Astrocyte (in vitro differentiated cells and primary cell): ENCODE data around the gene SDHAF2. TPM values are rescaled to one million over a fixed set of nuclear protein-coding genes. Genes with fewer than 3 reads are reported as not detected.

Experiments
- DNase-seq: peaks from one replicate; pipeline ENCODE4 v3.0.0-alpha.2; 2010; ENCODE audit warnings: low read depth
- FAIRE-seq: peaks from 2 replicates; lab custom pipeline; 2011; peaks lifted over from hg19 to GRCh38; lab: Jason Lieb, UNC
- H2AFZ ChIP-seq: 2 replicates; pipeline ENCODE4 v1.6.0; 2012; ENCODE audit warnings: low read depth, low read length, inconsistent platforms
- H3K27ac ChIP-seq: 2 replicates; pipeline ENCODE4 v1.5.1; 2011; ENCODE audit warnings: low read depth, low read length, inconsistent platforms
- H3K27me3 ChIP-seq: 2 replicates; pipeline ENCODE4 v1.6.0; 2011; ENCODE audit warnings: low read length, inconsistent platforms; ENCODE audit not compliant: insufficient read depth
- H3K36me3 ChIP-seq: 2 replicates; pipeline ENCODE4 v1.5.1; 2011; ENCODE audit warnings: low read length, inconsistent platforms; ENCODE audit not compliant: insufficient read depth
- H3K4me1 ChIP-seq: 2 replicates; pipeline ENCODE4 v1.5.1; 2011; ENCODE audit warnings: low read length, inconsistent platforms; ENCODE audit not compliant: insufficient read depth
- H3K4me2 ChIP-seq: 2 replicates; pipeline ENCODE4 v1.6.0; 2012; ENCODE audit warnings: low read length, inconsistent platforms
- H3K4me3 ChIP-seq: 2 replicates; pipeline ENCODE4 v1.5.1; 2011; ENCODE audit warnings: low read depth, mild to moderate bottlenecking, low read length, inconsistent platforms; ENCODE audit not compliant: insufficient read depth
- H3K79me2 ChIP-seq: 2 replicates; pipeline ENCODE4 v1.6.0; 2012; ENCODE audit warnings: mild to moderate bottlenecking, low read length, inconsistent platforms; ENCODE audit not compliant: insufficient read depth
- H3K9ac ChIP-seq: 2 replicates; pipeline ENCODE4 v1.6.0; 2012; ENCODE audit warnings: mild to moderate bottlenecking, low read length, inconsistent platforms
- H3K9me3 ChIP-seq: 2 replicates; pipeline ENCODE4 v1.5.1; 2012; ENCODE audit warnings: low read depth, mild to moderate bottlenecking, low read length, inconsistent platforms; ENCODE audit not compliant: insufficient read depth
- H4K20me1 ChIP-seq: 2 replicates; pipeline ENCODE4 v1.6.0; 2012; ENCODE audit warnings: low read length, inconsistent platforms; ENCODE audit not compliant: insufficient read depth
- H3K27ac Mint-ChIP-seq: one replicate; pipeline ENCODE4 v1.8.0; 2021; ENCODE audit warnings: mild to moderate bottlenecking, mixed read lengths; ENCODE audit not compliant: unreplicated experiment
- H3K27me3 Mint-ChIP-seq: one replicate; pipeline ENCODE4 v1.8.0; 2021; ENCODE audit warnings: low read depth, mixed read lengths; ENCODE audit not compliant: unreplicated experiment
- H3K36me3 Mint-ChIP-seq: one replicate; pipeline ENCODE4 v1.8.0; 2021; ENCODE audit warnings: low read depth, mixed read lengths; ENCODE audit not compliant: unreplicated experiment
- H3K4me1 Mint-ChIP-seq: one replicate; pipeline ENCODE4 v1.8.0; 2021; ENCODE audit warnings: low read depth, mixed read lengths; ENCODE audit not compliant: unreplicated experiment
- H3K4me3 Mint-ChIP-seq: one replicate; pipeline ENCODE4 v1.8.0; 2021; ENCODE audit warnings: mild to moderate bottlenecking, moderate library complexity, mixed read lengths; ENCODE audit not compliant: unreplicated experiment
- H3K9me3 Mint-ChIP-seq: one replicate; pipeline ENCODE4 v1.8.0; 2021; ENCODE audit warnings: mild to moderate bottlenecking, mixed read lengths; ENCODE audit not compliant: unreplicated experiment
- EZH2 ChIP-seq: IDR thresholded peaks from 2 replicates; pipeline ENCODE4 v1.6.1; 2012; ENCODE audit warnings: mild to moderate bottlenecking, low read length, inconsistent platforms; ENCODE audit not compliant: insufficient read depth
- total RNA-seq: library from RNA; stranded (reverse); gene quantifications from 2 replicates; pipeline ENCODE4 v1.2.1, GENCODE V29; 2021
- TF ChIP-seq, protein P1 (sequence below): IDR thresholded peaks from 2 replicates; pipeline ENCODE4 v1.5.1; 2011; ENCODE audit warnings: low read depth, mild to moderate bottlenecking, inconsistent platforms, low read length, moderate library complexity; ENCODE audit not compliant: insufficient read depth

Gene SDHAF2
- total RNA-seq, 1 donor from 2014 or later, result 38.8 TPM

DNA sequence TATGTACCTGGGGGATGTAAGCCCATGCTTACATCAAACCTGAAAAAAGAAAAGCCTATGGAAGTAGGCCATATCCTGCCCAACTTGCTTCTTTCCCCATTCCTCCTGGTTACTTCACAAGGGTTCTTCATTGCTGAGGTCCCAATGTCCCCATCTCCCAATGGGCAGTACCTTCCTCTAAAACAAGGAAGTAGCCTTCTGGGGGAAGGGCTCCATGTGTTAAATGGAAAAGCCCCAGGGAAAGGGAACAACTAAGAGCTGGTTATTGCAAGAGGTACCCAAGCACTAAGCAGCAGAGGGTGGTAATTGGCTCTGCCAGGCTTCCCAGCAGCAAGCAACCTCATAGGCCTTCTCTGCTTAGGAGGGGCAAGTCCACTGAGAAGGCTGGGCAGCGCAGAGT, 26.3 kb upstream of the SDHAF2 start:
- Mint-ChIP-seq H3K27ac (peak overlapping the region; percentile 90), H3K36me3 (peaks cover 14% of the 10 kb centered on the region), H3K4me1 (peaks cover 26% of the 10 kb centered on the region), H3K4me3 (no peak overlapping the region), H3K27me3 (no peaks in the 10 kb centered on the region), H3K9me3 (no peaks in the 10 kb centered on the region)
- DNase-seq (no peak), FAIRE-seq (no peak)
- Histone ChIP-seq H3K9ac (no peak overlapping the region), H3K27me3 (no peaks in the 10 kb centered on the region), H3K79me2 (peaks cover 4% of the 10 kb centered on the region), H2AFZ (no peak overlapping the region), H3K4me2 (no peak overlapping the region), H3K27ac (peak overlapping the region; percentile 54), H3K36me3 (peaks cover 57% of the 10 kb centered on the region), H4K20me1 (peaks cover 39% of the 10 kb centered on the region), H3K9me3 (no peaks in the 10 kb centered on the region), H3K4me3 (no peak overlapping the region), H3K4me1 (peaks cover 3% of the 10 kb centered on the region)
- TF ChIP-seq, protein P1, sequence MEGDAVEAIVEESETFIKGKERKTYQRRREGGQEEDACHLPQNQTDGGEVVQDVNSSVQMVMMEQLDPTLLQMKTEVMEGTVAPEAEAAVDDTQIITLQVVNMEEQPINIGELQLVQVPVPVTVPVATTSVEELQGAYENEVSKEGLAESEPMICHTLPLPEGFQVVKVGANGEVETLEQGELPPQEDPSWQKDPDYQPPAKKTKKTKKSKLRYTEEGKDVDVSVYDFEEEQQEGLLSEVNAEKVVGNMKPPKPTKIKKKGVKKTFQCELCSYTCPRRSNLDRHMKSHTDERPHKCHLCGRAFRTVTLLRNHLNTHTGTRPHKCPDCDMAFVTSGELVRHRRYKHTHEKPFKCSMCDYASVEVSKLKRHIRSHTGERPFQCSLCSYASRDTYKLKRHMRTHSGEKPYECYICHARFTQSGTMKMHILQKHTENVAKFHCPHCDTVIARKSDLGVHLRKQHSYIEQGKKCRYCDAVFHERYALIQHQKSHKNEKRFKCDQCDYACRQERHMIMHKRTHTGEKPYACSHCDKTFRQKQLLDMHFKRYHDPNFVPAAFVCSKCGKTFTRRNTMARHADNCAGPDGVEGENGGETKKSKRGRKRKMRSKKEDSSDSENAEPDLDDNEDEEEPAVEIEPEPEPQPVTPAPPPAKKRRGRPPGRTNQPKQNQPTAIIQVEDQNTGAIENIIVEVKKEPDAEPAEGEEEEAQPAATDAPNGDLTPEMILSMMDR, result no peak
- TF ChIP-seq EZH2, result no peak

DNA sequence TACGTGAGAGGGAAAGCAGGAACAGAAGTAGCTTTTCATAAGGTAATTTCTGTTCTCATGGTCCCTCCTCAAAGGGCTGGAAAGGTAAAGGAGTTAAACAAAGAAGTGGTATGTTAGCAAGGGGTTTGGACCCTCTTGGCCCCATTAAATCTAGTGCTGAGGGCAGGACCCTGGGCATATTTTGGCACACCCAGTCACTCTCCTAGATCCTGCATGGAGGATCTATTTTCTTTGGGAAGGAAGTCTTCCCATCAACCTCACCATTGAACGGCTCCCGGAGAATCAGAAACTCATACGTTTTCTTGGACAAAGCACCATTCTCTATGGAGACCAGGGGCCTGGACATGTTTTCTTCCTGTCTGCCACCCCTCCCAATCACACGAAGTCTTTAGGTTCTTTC, 25.8 kb upstream of the SDHAF2 start:
- H3K4me1 ChIP-seq, result peaks cover 3% of the 10 kb centered on the region
- TF ChIP-seq, protein P1, result no peak
- no peak for TF ChIP-seq EZH2
- H3K36me3 ChIP-seq, result peaks cover 60% of the 10 kb centered on the region
- H3K9me3 ChIP-seq, result no peaks in the 10 kb centered on the region
- H4K20me1 ChIP-seq, result peaks cover 42% of the 10 kb centered on the region
- H3K27ac ChIP-seq, result peak overlapping the region; percentile 54
- Mint-ChIP-seq H3K9me3 (no peaks in the 10 kb centered on the region), H3K36me3 (peaks cover 12% of the 10 kb centered on the region), H3K4me3 (no peak overlapping the region), H3K27ac (peak overlapping the region; percentile 90), H3K27me3 (no peaks in the 10 kb centered on the region), H3K4me1 (peaks cover 26% of the 10 kb centered on the region)
- DNase-seq, result no peak
- no peaks in the 10 kb centered on the region for H3K27me3 ChIP-seq
- no peak overlapping the region for H3K4me3 ChIP-seq
- no peak for FAIRE-seq
- peaks cover 4% of the 10 kb centered on the region for H3K79me2 ChIP-seq
- peak overlapping the region; percentile 22 for H3K9ac ChIP-seq
- H2AFZ ChIP-seq, result no peak overlapping the region
- H3K4me2 ChIP-seq, result peak overlapping the region; percentile 5

DNA sequence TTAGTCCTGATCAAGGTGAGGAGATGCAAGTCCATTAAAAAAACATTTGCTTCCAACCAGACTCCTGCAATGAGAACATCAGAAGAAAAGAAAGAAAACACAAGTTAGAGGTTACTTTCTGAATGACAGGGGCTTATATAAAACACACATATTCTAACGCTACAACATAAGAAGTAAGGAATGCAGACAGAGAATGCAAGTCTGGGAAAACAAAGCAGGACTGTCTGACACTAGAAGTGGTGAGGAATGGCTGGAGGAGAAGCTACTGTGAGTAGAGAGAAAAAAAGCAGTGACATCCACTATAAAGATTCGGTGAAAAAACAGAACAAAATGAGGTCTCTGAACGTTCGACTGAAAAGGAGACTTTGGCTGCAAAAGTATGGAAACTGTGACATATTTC, 25.3 kb upstream of the SDHAF2 start:
- Mint-ChIP-seq H3K4me3 (peak overlapping the region; percentile 56), H3K9me3 (no peaks in the 10 kb centered on the region), H3K27me3 (no peaks in the 10 kb centered on the region), H3K36me3 (peaks cover 12% of the 10 kb centered on the region), H3K4me1 (peaks cover 26% of the 10 kb centered on the region), H3K27ac (peak overlapping the region; percentile 90)
- no peak for FAIRE-seq
- Histone ChIP-seq H3K79me2 (peaks cover 4% of the 10 kb centered on the region), H3K9ac (peak overlapping the region; percentile 42), H3K4me1 (peaks cover 3% of the 10 kb centered on the region), H3K27ac (peak overlapping the region; percentile 54), H4K20me1 (peaks cover 42% of the 10 kb centered on the region), H3K4me2 (peak overlapping the region; percentile 5), H3K27me3 (no peaks in the 10 kb centered on the region), H3K36me3 (peaks cover 60% of the 10 kb centered on the region), H2AFZ (no peak overlapping the region), H3K9me3 (no peaks in the 10 kb centered on the region), H3K4me3 (no peak overlapping the region)
- no peak for TF ChIP-seq EZH2
- TF ChIP-seq, protein P1, result no peak
- peak; percentile 46 for DNase-seq
